Natural killer cell (primary cell): ENCODE results near the gene IL27RA. TPM values are rescaled to one million over a fixed set of nuclear protein-coding genes. Genes with fewer than 3 reads are reported as not detected.

Experiments
- ATAC-seq, 3 donors: fragments of 150-1000 bp in 2 of 3; fragments of 200-7000 bp in 1 of 3; cut with Tn5 transposase; 1 replicate in 1 of 3; 2 replicates in 2 of 3; pipeline ENCODE4 v1.10.0; 2021; ENCODE audit warnings: mild to moderate bottlenecking in 2 of 3, moderate library complexity in 2 of 3
- DNase-seq, 2 donors: peaks; one replicate each; pipeline versions ENCODE4 v3.0.0 to v3.0.0-alpha.2; 2013 to 2021; ENCODE audit warnings: mixed read lengths in 1 of 2
- H3K27ac ChIP-seq: one replicate; pipeline ENCODE4 v1.5.1; 2013; ENCODE audit warnings: mild to moderate bottlenecking, low read length
- H3K27me3 ChIP-seq: one replicate; pipeline ENCODE4 v1.6.1; 2013; ENCODE audit warnings: low read length; ENCODE audit not compliant: control insufficient read depth, insufficient read depth
- H3K36me3 ChIP-seq: one replicate; pipeline ENCODE4 v1.6.1; 2013; ENCODE audit warnings: low read length; ENCODE audit not compliant: control insufficient read depth, insufficient read depth
- H3K4me1 ChIP-seq: one replicate; pipeline ENCODE4 v1.6.1; 2013; ENCODE audit warnings: low read length; ENCODE audit not compliant: control insufficient read depth, insufficient read depth
- H3K4me3 ChIP-seq: one replicate; pipeline ENCODE4 v1.5.1; 2013; ENCODE audit warnings: low read length
- H3K9me3 ChIP-seq: one replicate; pipeline ENCODE4 v1.6.1; 2013; ENCODE audit warnings: low read length; ENCODE audit not compliant: control insufficient read depth, insufficient read depth
- H3K27ac Mint-ChIP-seq, 2 donors: one replicate each; pipeline ENCODE4 v1.8.0; 2022; ENCODE audit warnings: mild to moderate bottlenecking in 2 of 2, mixed read lengths in 2 of 2, moderate library complexity in 1 of 2
- H3K27me3 Mint-ChIP-seq, 2 donors: one replicate each; pipeline ENCODE4 v1.8.0; 2022; ENCODE audit warnings: low read depth in 2 of 2, mixed read lengths in 2 of 2
- H3K36me3 Mint-ChIP-seq: one replicate; pipeline ENCODE4 v1.8.0; 2022; ENCODE audit warnings: mixed read lengths
- H3K4me1 Mint-ChIP-seq, 2 donors: one replicate each; pipeline ENCODE4 v1.8.0; 2022; ENCODE audit warnings: mixed read lengths in 2 of 2
- H3K4me3 Mint-ChIP-seq: one replicate; pipeline ENCODE4 v1.8.0; 2022; ENCODE audit warnings: mild to moderate bottlenecking, moderate library complexity, mixed read lengths
- H3K9me3 Mint-ChIP-seq, 2 donors: one replicate each; pipeline ENCODE4 v1.8.0; 2022; ENCODE audit warnings: mixed read lengths in 2 of 2
- CTCF ChIP-seq: fragments of 200-600 bp; IDR thresholded peaks from one replicate; pipeline ENCODE4 v1.8.0; 2022; ENCODE audit warnings: antibody characterized with exemption
- WGBS: methylation state at CpG from one replicate; pipeline ENCODE4 v1.1.7; 2013; ENCODE audit warnings: missing lambda C conversion rate; ENCODE audit not compliant: insufficient coverage; 5-methylcytosine and 5-hydroxymethylcytosine counted together
- intact Hi-C: fragments of 100-400 bp; cut with micrococcal nuclease; formaldehyde crosslinking; loops from one replicate; pipeline ENCODE4 v1.14.2; 2022
- total RNA-seq, 4 donors: library from RNA; stranded (reverse); fragments of 120-200 nt in 1 of 4; gene quantifications; one replicate each; pipeline versions ENCODE4 v1.2.3 to v1.2.4, GENCODE V29; 2013 to 2022

The IL27RA gene
- total RNA-seq, 3 donors from 2014 or later (not counting 1 experiment from before 2014, with no cell fraction given), result 38.4 to 61.1 (median 58.0) TPM

GRCh38 chr19:14082675-14082960, 51.1 kb downstream of the IL27RA start:
- Mint-ChIP-seq H3K27ac (peak overlapping the region in 1 of 2 donors; percentile 27), H3K27me3 (no peaks in the 10 kb centered on the region), H3K4me3 (peak overlapping the region; percentile 9), H3K4me1 (peaks cover 6 to 14% of the 10 kb centered on the region in 2 donors), H3K36me3 (no peaks in the 10 kb centered on the region), H3K9me3 (no peaks in the 10 kb centered on the region)
- ATAC-seq (no peak), DNase-seq (no peak)
- 100% methylated on average over 1 of the region's 1 CpG for WGBS
- H3K4me3 ChIP-seq, result no peak overlapping the region
- H3K4me1 ChIP-seq, result peaks cover 18% of the 10 kb centered on the region
- H3K27me3 ChIP-seq, result no peaks in the 10 kb centered on the region
- TF ChIP-seq CTCF, result no peak
- no peaks in the 10 kb centered on the region for H3K9me3 ChIP-seq
- intact Hi-C loops, result loop anchor here (5.0 kb wide), 1 partner anchor 35 kb away; the partner anchor contains the start of gene PRKACA
- no peak overlapping the region for H3K27ac ChIP-seq
- no peaks in the 10 kb centered on the region for H3K36me3 ChIP-seq

- H3K36me3 ChIP-seq, result peaks cover 8% of the 10 kb centered on the region
- H3K4me1 Mint-ChIP-seq, result peaks cover 10 to 19% of the 10 kb centered on the region in 2 donors
- DNase-seq, result no peak
- no peak within 1 kb of the TSS for H3K27ac Mint-ChIP-seq
- no peak for ATAC-seq
- H3K27me3 ChIP-seq, result no peaks in the 10 kb centered on the region
- H3K4me3 Mint-ChIP-seq, result no peak within 1 kb of the TSS
- no peaks in the 10 kb centered on the region for H3K9me3 ChIP-seq
- no peak for TF ChIP-seq CTCF
- no peak within 1 kb of the TSS for H3K4me3 ChIP-seq
- peaks cover 23% of the 10 kb centered on the region for H3K4me1 ChIP-seq
- no peak within 1 kb of the TSS for H3K27ac ChIP-seq
- no peaks in the 10 kb centered on the region for H3K27me3 Mint-ChIP-seq
- intact Hi-C loops, result no loop called here
- 94% methylated on average over 54 of the region's 54 CpGs for WGBS
- H3K9me3 Mint-ChIP-seq, result no peaks in the 10 kb centered on the region
- H3K36me3 Mint-ChIP-seq, result no peaks in the 10 kb centered on the region
These were observed 53.9 kb downstream of the IL27RA start, which contains the start of gene C19orf67 for GRCh38 chr19:14085309-14085995. TSS of gene C19orf67 (minus strand) at chr19:14085783. CDS start at chr19:14085627, 156 bp downstream.

- Mint-ChIP-seq H3K27me3 (no peaks in the 10 kb centered on the region), H3K9me3 (no peaks in the 10 kb centered on the region), H3K4me3 (no peak overlapping the region), H3K27ac (no peak overlapping the region), H3K4me1 (peaks cover 7 to 16% of the 10 kb centered on the region in 2 donors), H3K36me3 (no peaks in the 10 kb centered on the region)
- Histone ChIP-seq H3K27me3 (no peaks in the 10 kb centered on the region), H3K4me3 (no peak overlapping the region), H3K36me3 (peaks cover 8% of the 10 kb centered on the region), H3K9me3 (no peaks in the 10 kb centered on the region), H3K4me1 (peaks cover 17% of the 10 kb centered on the region), H3K27ac (no peak overlapping the region)
- intact Hi-C loops, result no loop called here
- WGBS, result 95% methylated on average over 4 of the region's 5 CpGs
- ATAC-seq (no peak), DNase-seq (no peak)
- TF ChIP-seq CTCF, result no peak
These were observed 54.5 kb downstream of the IL27RA start for GRCh38 chr19:14086098-14086497.
